NCI-H510A treated with DMSO at 0.1 percent for 48 hours (cell line): ENCODE measurements around the gene COL1A1.
A peak's percentile ranks its signal among the peaks of the same experiment; 100 is the strongest.

ENCODE experiments used
- DNase-seq: peaks from one replicate; lab custom pipeline; 2025; lab: John Stamatoyannopoulos, UW

The COL1A1 gene

GRCh38 chr17:50199803-50200456 is 1.5 kb downstream of the COL1A1 start:
- peak; percentile 94 for DNase-seq

GRCh38 chr17:50199211-50199802 is 2.1 kb downstream of the COL1A1 start:
- no peak for DNase-seq

GRCh38 chr17:50198026-50198669 is 3.3 kb downstream of the COL1A1 start:
- peak; percentile 60 for DNase-seq

GRCh38 chr17:50196826-50197225 is 4.6 kb downstream of the COL1A1 start:
- DNase-seq: no peak

- no peak for DNase-seq
These were observed 5.4 kb downstream of the COL1A1 start for GRCh38 chr17:50196036-50196435.

- DNase-seq: no peak
These were observed 6.2 kb downstream of the COL1A1 start for GRCh38 chr17:50194934-50195865.

GRCh38 chr17:50194140-50194933 is 7.1 kb downstream of the COL1A1 start:
- no peak for DNase-seq

GRCh38 chr17:50192618-50193291 is 8.7 kb downstream of the COL1A1 start:
- no peak for DNase-seq

GRCh38 chr17:50192144-50192617 is 9.2 kb downstream of the COL1A1 start:
- no peak for DNase-seq

GRCh38 chr17:50191359-50192143 is 9.9 kb downstream of the COL1A1 start:
- no peak for DNase-seq

- DNase-seq: no peak
These were observed 10.7 kb downstream of the COL1A1 start for GRCh38 chr17:50190603-50191358.

GRCh38 chr17:50190293-50190602 is 11.2 kb downstream of the COL1A1 start:
- no peak for DNase-seq

- no peak for DNase-seq
These were observed 11.7 kb downstream of the COL1A1 start for GRCh38 chr17:50189550-50190292.

GRCh38 chr17:50188921-50189549 is 12.4 kb downstream of the COL1A1 start:
- DNase-seq: no peak

GRCh38 chr17:50188531-50188920 is 12.9 kb downstream of the COL1A1 start:
- DNase-seq: no peak

- no peak for DNase-seq
These were observed 13.5 kb downstream of the COL1A1 start for GRCh38 chr17:50187751-50188530.

- no peak for DNase-seq
These were observed 14.1 kb downstream of the COL1A1 start for GRCh38 chr17:50187394-50187725.
